ENCODE data around the gene ABCB1. TPM values are rescaled to one million over a fixed set of nuclear protein-coding genes. Genes with fewer than 3 reads are reported as not detected.
A peak's percentile ranks its signal among the peaks of the same experiment; 100 is the strongest.

ABCB1 gene
- total and polyA plus RNA-seq, 2 donors from 2014 or later, result 29.1 to 48.3 TPM

GRCh38 chr7:87511510-87511909 is 89.2 kb downstream of the ABCB1 start:
- no peak overlapping the region for H3K9ac ChIP-seq (ENCODE audit: low read length in 3 of 3)
- H3K4me3 ChIP-seq (ENCODE audit: low read length in 3 of 3), result no peak overlapping the region
- no peaks in the 10 kb centered on the region for H3K9me3 ChIP-seq (ENCODE audit: control insufficient read depth in 2 of 3, insufficient read depth in 1 of 3, low read length in 3 of 3)
- H3K27me3 ChIP-seq (ENCODE audit: control insufficient read depth, insufficient read depth, low read length), result no peaks in the 10 kb centered on the region
- TF ChIP-seq CTCF (IDR thresholded peaks at IDR 0.05; ENCODE audit: borderline replicate concordance, extremely low read depth, insufficient read depth), result no peak
- no peaks in the 10 kb centered on the region for H3K4me1 ChIP-seq (ENCODE audit: control insufficient read depth in 2 of 3, insufficient read depth in 2 of 3, low read depth in 1 of 3, low read length in 3 of 3)
- H3K27ac ChIP-seq (ENCODE audit: low read depth in 2 of 2, low read length in 2 of 2), result no peak overlapping the region
- intact Hi-C loops (cut with DNase I), result no loop called here
- DNase-seq (no peak), FAIRE-seq (no peak)
- peaks cover 0 to 24% (median 10%) of the 10 kb centered on the region in 3 donors for H3K36me3 ChIP-seq (ENCODE audit: control insufficient read depth in 2 of 3, insufficient read depth in 3 of 3, low read length in 3 of 3)

- FAIRE-seq, result no peak
- no peak overlapping the region for H3K27ac ChIP-seq (ENCODE audit: low read depth in 2 of 2, low read length in 2 of 2)
- H3K9me3 ChIP-seq (ENCODE audit: control insufficient read depth in 2 of 3, insufficient read depth in 1 of 3, low read length in 3 of 3), result no peaks in the 10 kb centered on the region
- no peaks in the 10 kb centered on the region for H3K4me1 ChIP-seq (ENCODE audit: control insufficient read depth in 2 of 3, insufficient read depth in 2 of 3, low read depth in 1 of 3, low read length in 3 of 3)
- DNase-seq, result no peak
- peaks cover 0 to 19% (median 10%) of the 10 kb centered on the region in 3 donors for H3K36me3 ChIP-seq (ENCODE audit: control insufficient read depth in 2 of 3, insufficient read depth in 3 of 3, low read length in 3 of 3)
- no peak overlapping the region for H3K4me3 ChIP-seq (ENCODE audit: low read length in 3 of 3)
- no peak overlapping the region for H3K9ac ChIP-seq (ENCODE audit: low read length in 3 of 3)
- intact Hi-C loops (cut with DNase I), result no loop called here
- TF ChIP-seq CTCF (IDR thresholded peaks at IDR 0.05; ENCODE audit: borderline replicate concordance, extremely low read depth, insufficient read depth), result no peak
- no peaks in the 10 kb centered on the region for H3K27me3 ChIP-seq (ENCODE audit: control insufficient read depth, insufficient read depth, low read length)
Measured at GRCh38 chr7:87510411-87510875, 90.2 kb downstream of the ABCB1 start.

DNA sequence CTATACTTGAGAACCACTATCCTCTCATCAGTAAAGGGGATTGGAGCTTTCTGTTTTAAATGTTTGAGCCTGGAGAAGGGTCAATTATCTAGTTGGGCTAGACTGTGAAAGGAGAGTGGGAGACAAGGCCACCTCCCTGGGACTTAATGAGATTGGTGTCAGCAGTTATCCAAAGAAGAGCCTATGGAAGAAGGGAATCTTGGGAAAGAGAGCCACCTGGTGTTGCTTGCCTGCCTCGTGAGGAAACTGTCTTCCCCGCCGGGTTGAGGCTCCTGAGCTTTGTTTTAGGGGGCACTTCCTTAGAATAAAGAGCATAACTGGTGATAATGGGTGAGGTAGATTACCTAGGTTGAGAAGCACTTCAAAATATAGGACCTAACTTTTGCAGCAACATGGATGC is 93.2 kb downstream of the ABCB1 start:
- H3K36me3 ChIP-seq (ENCODE audit: control insufficient read depth in 2 of 3, insufficient read depth in 3 of 3, low read length in 3 of 3), result peaks cover 0 to 11% (median 10%) of the 10 kb centered on the region in 3 donors
- no peak overlapping the region for H3K9ac ChIP-seq (ENCODE audit: low read length in 3 of 3)
- no peaks in the 10 kb centered on the region for H3K4me1 ChIP-seq (ENCODE audit: control insufficient read depth in 2 of 3, insufficient read depth in 2 of 3, low read depth in 1 of 3, low read length in 3 of 3)
- intact Hi-C loops (cut with DNase I), result no loop called here
- no peaks in the 10 kb centered on the region for H3K27me3 ChIP-seq (ENCODE audit: control insufficient read depth, insufficient read depth, low read length)
- H3K9me3 ChIP-seq (ENCODE audit: control insufficient read depth in 2 of 3, insufficient read depth in 1 of 3, low read length in 3 of 3), result no peaks in the 10 kb centered on the region
- peak in 1 of 5 donors; percentile 7 for DNase-seq
- no peak for TF ChIP-seq CTCF (IDR thresholded peaks at IDR 0.05; ENCODE audit: borderline replicate concordance, extremely low read depth, insufficient read depth)
- no peak overlapping the region for H3K4me3 ChIP-seq (ENCODE audit: low read length in 3 of 3)
- H3K27ac ChIP-seq (ENCODE audit: low read depth in 2 of 2, low read length in 2 of 2), result no peak overlapping the region
- FAIRE-seq, result no peak

Measured in kidney (tissue), 14 donors.